GM21619 (cell line): ENCODE results near the gene CERT1.

Source experiments
- ATAC-seq: cut with Tn5 transposase; IDR thresholded peaks from one replicate; pipeline ENCODE4 v1.9.1; 2021; ENCODE audit not compliant: unreplicated experiment

CERT1 gene

DNA sequence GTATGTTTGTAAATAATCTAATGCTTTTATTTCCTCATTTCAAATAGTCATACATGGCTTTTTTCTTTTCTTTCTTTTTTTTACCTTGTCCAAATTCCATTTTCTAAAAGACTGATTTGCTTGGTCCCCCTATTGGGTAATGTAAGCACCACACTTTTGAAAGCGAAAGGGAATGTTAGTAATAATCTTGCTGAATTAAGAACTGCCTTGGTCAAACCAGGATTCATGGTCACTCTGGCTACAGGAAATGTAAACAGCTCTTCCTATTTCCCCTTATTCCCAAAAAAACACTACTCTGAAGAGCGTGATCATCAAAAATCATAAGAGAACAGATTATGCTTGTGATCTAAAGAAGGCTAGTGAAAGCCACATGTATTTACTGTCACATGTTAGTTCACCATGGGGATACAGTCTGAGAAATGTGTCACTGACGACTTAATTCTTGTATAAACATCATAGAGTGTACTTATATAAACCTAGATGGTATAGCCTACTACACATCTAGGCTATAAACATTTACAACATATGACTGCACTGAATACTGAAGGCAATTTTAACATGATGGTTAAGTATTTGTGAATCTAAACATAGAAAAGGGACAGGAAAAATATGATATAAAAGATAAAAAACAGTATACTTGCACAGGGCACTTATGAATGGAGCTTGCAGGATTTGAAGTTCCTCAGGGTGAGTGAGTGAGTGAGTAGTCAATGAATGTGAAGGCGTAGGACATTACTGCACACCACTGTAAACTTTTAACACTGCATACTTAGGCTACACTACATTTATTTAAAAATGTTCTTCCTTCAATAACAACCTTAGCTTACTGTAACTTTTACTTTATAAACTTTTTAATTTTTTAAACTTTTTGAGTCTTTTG is 99.1 kb downstream of the CERT1 start:
- no peak for ATAC-seq

DNA sequence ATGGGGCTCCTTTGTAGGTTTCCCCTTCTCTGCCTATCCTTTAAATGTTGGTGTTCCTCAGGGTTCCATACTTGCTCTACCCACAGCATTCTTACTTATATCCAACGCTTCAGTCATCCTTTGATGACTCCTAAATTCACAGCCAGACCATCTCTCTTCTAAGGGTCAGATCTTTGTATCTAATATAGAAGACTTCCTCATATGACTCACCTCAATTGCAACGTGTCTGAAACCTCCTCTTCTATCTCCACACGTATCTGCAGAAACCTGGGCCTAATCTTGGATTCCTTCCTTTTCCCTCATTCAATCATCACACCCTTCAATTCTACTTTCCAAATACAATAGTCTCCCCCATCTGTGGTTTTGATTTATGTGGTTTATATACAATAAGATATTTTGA is 106.1 kb downstream of the CERT1 start:
- no peak for ATAC-seq

DNA sequence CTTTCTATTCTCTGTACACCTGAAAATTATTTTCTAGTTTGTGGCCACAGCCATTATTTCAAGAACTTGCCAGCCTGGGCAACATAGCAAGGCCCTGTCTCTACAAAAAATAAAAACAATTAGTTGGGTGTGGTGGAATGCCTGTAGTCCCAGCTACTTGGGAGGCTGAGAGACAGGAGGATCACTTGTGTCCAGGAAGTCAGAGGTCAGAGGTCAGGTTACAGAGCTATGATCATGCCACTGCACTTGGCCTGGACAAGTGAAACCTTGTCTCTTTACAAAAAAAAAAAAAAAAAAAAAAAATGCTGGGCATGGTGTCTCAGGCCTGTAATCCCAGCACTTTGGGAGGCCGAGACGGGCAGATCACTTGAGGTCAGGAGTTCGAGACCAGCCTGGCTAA is 116.2 kb downstream of the CERT1 start:
- no peak for ATAC-seq

DNA sequence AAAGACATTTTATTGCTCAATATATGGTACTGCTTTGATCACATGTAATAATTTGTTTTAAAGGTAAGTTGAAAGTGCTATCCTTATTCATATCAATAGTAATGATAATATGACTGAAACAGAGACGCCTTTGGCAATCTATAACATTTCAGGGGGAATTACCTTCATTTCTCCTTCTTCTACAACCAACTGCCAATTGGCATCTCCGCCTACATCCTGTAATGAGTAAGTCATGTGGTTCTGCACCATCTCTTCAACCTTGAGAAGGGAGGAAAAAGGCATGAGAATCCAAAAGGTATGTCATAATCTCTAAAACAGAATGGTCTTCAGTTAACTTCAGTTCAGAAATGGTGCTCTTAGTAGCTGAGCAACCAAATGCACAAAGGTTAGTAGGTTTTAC is 122.0 kb downstream of the CERT1 start:
- no peak for ATAC-seq

DNA sequence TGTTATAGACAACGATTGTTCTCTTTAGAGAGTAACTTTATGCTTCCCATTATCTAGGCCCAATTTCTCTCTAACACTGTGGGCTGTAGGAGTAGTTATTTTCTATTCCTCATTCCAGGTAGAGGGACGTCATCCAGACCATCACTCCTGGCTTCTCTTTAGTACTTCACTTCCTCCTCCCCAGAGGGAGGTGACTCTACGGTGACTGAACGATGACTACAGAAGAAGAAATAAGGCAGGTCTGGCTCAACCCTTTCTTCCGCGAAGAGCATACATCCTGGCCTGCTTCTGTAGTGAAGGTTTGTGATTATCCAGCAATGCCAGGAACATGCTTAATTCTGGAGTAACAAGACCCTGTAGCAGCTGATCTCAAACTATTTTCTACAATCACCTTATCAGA is 123.6 kb downstream of the CERT1 start:
- ATAC-seq = no peak

DNA sequence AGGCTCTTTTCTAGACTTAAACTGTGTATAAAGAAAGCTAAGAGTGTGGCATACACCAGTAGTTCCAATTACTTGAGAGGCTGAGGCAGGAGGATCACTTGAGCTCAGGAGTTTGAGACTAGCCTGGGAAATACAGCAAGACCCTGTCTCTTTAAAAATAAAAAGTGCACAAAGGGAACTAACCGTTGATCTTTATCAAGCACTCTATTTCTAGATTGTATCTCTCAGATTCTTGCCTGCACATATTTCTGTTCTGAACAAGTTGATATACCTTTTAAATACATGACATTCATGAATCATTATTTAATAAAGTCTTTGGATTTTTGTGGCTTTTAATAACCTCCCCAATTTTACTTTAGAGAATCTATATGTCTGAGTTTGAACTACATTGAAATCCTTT is 127.2 kb downstream of the CERT1 start:
- no peak for ATAC-seq

DNA sequence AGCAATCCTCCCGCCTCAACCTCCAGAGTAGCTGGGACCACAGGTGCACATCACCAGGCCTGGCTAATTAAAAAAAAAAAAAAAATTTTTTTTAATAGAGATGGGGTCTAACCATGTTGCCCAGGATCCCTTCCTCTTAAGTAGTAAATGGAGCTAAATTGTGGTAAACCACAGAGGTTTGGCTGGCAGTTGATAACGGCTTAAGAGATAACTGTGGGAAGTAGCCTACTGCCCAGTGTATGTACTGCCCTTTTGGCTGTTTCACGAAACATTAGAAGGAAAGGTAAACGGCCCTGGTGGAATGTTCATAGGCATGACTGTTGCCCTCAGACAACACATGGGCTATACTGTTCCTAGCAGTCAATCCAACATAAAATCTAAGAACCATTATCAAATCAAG is 130.0 kb downstream of the CERT1 start:
- no peak for ATAC-seq

DNA sequence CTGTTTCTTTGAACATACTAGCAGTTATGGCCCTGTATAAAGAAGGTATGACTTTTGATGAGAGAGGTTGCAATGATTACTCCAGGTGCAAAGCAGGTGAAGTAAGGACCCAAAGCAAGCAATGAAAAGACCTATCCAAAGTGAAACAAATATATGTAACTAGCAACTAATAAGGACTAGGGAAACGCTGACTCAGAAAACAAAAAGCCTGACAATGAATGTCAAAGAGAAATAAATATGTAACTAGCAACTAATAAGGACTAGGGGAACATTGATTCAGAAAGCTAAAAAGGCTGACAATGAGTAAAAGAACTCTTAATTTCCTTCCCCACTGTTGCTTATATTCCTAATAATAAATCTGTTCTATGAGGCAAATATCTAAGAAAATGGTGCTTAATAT is 131.3 kb downstream of the CERT1 start:
- no peak for ATAC-seq

DNA sequence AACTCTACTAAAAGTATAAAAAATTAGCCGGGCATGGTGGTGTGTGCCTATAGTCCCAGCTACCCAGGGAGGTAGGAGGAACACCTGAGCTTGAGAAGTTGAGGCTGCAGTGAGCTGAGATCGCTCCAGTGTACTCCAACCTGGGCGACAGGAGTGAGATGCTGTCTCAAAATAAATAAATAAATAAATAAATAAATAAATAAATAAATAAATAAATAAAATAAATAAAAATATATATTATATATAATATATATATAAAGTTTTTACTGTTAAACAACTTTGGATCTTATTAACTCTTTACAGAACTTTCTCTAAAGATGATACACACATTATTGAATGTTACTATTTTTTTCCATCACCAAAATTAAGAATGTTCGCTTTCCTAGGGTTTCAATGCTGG is 136.0 kb downstream of the CERT1 start:
- ATAC-seq = no peak

DNA sequence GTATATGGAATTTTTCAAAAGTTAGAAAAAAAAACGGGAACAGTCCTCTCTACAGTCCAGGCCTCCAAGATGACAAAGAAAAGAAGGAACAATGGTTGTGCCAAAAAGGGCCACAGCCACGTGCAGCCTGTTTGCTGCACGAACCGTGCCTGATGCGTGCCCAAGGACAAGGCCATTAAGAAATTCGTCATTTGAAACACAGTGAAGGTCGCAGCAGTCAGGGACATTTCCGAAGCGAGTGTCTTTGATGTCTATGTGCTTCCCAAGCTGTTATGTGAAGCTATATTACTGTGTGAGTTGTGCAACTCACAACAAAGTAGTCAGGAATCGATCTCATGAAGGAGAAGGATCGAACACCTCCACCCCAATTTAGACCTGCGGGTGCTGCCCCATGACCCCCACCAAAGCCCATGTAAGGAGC is 137.0 kb downstream of the CERT1 start:
- ATAC-seq = no peak

DNA sequence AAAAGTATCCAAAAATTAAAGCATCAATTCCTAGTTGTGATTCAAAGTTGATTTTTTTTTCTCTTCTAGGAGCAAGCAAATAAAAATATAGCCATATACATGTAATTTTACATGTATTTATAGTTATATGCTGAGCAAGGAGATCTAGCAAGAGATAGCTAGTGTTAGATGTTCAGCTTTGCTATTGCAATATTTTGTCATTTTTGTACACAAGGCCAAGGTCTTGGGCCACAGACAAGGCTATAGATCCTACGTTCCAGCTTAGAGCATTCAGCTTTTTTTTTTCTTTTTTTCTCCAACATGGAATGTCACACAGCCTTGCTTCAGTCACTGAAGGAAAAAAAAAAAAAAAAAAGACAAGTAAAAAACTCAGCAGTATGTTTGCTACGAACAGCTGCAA is 137.6 kb downstream of the CERT1 start:
- no peak for ATAC-seq

DNA sequence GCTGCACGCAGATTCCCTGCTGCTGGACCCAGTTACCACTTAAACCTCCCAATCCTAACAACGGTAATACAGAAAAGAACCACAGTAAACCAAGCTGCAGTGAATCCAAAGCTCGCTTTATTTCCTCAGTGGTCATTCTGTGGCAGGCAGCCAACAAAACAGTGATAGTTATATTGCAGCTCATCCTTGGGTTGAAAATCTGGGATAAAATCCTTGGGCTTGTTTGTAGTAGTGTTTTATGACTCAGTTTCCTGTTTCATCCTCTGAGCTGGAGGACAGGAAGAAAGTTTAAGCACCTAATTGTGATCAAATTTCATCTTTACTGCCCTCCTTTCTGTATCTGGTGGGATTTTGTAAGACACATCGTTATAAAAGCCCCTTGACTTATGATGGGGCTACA is 143.0 kb downstream of the CERT1 start:
- no peak for ATAC-seq

DNA sequence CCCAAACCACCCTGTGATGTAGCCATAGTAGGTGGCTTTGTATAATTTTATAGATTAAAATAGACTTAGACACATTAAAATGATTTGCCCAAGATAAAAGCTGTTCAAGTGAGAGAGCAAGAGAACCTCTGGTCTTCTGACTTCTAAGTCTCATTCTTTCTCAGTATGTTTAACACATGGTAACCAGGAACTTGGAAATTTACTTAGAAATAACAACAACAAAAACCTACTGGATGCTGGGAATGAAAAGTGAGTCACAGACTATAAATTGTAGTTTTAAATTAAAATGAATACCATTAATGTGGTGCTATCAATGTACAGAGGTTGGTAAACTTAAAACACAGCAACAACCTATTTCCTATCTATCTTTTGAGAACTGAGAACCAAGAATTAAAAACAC is 144.0 kb downstream of the CERT1 start:
- ATAC-seq = no peak

DNA sequence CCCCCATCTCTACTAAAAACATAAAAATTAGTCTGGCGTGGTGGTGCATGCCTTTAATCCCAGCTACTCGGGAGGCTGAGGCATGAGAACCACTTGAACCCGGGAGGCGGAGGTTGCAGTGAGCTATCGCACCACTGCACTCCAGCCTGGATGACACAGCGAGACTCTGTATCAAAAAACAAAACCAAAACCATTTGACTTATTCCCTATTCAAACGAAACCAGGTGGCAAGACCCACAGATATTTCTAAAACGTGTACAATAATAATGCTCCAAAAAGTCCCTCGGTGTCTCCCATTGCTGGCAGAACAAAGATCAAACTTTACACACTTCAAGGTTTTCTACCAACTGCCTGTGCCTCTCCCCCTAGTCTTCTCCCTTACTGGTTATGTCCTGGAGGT is 144.6 kb downstream of the CERT1 start:
- peak; percentile 82 for ATAC-seq

DNA sequence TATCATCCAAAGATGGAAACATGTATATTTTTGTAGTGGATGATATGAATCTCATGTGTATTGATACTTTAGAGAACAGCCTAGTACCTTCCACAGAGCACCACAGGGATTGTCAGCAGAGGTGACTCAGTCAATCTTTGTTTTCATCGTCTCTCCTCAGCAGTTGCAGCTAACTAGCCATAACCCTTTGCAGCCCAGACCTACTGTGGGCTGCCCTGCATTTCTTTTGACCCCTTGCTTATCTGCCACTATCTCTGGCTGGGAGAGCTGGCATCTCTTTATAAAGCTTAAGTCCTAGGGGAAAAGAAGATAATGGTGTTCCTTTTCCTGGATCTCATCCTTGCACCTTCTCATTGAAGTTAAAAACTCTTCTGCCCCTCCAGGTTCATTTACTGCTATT is 145.7 kb downstream of the CERT1 start:
- ATAC-seq = no peak

DNA sequence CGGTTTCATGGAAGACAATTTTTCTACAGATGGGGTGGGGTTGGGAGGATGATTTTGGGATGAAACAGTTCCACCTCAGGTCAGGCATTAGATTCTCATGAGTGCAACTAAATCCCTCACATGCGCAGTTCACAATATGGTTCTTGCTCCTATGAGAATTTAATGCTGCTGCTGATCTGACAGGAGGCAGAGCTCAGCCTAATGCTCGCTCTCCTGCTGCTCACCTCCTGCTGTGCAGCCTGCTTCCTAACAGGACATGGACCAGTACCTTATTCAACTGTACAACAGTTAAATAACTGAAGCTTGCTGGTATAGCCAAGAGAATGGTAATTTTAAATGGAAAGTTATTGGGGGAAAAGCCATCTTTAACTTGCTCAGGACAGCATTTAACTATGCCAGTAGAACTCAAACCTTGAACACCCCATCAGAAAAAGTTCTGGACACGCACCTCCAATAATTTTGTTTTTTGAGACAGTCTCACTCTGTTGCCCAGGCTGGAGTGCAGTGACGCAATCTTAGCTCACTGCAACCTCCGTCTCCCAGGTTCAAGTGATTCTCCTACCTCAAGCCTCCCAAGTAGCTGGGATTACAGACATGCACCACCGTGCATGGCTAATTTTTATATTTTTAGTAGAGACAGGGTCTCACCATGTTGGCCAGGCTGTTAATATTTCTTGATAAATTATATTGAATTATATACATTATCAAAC is 146.7 kb downstream of the CERT1 start:
- ATAC-seq = no peak

DNA sequence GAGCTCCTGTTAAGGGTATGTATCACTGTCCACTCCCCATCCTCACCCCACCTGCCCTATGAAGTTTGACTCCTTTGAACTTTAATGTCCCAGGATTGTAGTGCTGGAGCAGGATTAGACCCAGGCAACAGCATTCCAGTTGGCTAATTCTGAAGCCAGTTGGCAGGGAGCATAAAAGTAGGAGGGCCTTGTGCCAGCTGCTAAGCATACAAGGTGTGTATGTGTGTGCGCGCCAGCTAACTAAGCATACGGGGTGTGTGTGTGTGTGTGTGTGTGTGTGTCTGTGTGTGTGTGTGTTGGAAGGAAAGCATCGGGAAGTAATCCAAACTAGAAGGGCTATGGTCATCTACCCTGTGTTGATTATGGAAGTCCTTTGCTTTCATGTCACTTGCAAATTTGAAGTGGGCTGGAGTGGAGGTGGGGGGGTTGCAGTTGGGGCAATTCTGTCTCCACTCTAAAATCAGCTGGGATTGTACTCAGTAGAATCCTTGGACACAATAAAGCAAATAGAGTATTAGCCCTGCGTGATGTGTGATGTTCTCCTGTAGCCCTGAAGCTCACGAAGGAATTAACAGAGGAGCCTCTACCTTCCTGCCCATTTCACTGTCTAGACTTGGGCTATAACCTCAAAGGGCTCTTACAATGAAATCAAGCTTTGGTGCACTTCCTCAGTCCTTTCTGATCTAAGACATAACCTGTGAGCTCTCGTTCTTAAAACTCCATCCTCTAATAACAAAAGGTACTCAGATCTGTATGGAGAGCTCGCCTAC is 147.5 kb downstream of the CERT1 start:
- ATAC-seq = no peak

DNA sequence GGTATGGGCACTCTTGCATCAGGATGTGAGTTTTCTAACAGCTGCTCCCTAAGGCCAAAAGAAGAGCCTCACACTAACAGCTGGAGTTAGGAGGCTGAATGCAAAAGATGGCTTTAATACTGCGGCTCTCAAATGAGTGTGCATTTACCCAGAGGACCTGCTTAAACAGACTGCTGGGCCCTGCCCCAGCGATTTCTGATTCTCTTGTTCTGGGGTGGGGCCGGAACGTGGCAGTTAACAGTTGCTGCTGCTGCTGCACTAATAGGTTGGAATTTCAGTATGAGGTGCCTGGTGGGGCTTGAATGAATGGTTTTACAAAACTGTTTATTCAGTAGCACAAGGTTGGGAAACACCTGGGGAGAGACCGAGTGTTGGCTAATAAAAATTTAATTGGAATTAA is 148.3 kb downstream of the CERT1 start:
- ATAC-seq = no peak

DNA sequence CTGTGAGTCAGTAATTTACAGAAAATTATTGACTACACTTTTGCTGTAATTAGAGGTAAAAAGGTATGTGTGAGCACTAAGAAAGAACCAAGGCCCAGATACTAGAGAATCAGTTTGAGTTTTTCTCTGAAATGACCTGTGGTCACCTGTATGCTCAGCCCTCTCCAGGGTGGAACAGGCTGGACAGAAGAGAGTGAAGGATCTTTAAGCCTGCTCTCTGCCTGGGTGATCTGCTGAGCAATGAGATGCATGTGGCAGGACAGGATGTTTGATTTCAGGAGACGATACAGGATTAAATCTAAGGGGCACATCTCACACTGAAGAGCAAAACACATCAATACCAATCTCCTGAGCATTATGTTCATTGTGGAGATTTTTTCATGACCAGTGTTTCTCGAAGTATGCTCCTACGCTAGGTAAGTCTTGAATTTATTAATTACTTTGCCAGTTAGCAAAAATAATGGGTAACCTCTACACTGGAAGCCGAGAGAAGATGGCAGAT is 148.9 kb downstream of the CERT1 start:
- ATAC-seq = no peak

DNA sequence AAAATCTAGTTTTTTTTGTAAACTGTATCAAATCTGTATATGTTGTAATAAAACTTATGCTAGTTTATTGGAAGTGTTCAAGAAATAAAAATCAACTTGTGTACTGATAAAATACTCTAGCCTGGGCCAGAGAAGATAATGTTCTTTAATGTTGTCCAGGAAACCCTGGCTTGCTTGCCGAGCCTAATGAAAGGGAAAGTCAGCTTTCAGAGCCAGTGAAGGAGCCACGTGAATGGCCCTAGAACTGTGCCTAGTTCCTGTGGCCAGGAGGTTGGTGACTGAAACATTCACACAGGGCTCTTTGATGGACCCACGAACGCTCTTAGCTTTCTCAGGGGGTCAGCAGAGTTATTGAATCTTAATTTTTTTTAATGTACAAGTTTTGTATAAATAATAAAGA is 150.1 kb downstream of the CERT1 start:
- ATAC-seq = no peak

DNA sequence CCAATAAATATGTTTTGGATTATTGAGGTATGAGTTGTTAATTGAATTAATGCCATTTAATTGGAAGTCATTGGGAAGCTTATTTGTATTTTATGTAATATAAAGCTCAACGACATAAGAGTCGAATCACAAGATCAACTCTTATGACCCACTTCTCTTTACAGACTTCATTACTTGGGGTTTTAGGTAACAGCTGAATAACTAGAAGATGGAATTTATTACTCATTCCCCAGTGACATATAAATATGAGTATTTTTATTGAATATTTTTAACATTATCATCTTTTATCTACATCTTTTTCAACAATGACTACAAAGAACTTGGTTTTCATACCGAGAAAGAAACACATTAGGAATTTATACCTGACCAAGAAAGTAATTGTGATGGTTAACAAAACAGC is 153.3 kb downstream of the CERT1 start:
- no peak for ATAC-seq

DNA sequence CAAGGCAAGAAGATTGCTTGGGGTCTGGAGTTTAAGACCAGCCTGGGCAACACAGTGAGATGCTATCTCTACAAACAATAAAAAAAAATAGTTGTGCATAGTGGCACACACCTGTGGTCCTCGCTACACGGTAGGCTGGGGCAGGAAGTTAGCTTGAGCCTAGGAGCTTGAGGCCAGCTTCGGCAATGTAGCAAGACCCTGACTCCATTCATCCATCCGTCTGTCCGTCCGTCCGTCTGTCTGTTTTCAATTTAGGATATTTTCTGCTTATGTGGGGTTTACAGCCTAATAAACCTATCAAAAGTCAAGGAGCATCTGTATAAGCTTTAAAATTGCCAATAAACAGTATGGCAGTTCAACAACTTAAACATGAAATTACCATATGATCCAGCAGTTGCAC is 154.7 kb downstream of the CERT1 start:
- ATAC-seq = no peak
